Fibroblast of upper back skin (primary cell): Measurements from ENCODE around the gene TMEM150B.
"Not testable (repeated sequence)": the region's sequence is repeated elsewhere in the genome, so short reads cannot be mapped to it uniquely, and the experiment has no call there.

Experiments
- DNase-seq: peaks from one replicate; pipeline ENCODE4 v3.0.0-alpha.2; 2013

TMEM150B gene

GRCh38 chr19:55336101-55336500, 11.0 kb upstream of the TMEM150B start:
- DNase-seq, result peak; percentile 28

GRCh38 chr19:55333870-55334269, 8.7 kb upstream of the TMEM150B start:
- no peak for DNase-seq

GRCh38 chr19:55329791-55330190, 4.7 kb upstream of the TMEM150B start:
- peak; percentile 54 for DNase-seq

- DNase-seq, result not testable (repeated sequence)
Observed at GRCh38 chr19:55328774-55329318, 3.7 kb upstream of the TMEM150B start.

- DNase-seq, result no peak
Observed at GRCh38 chr19:55324662-55325061, 479 bp downstream of the TMEM150B start.

- no peak for DNase-seq
Observed at GRCh38 chr19:55322204-55322885, 2.8 kb downstream of the TMEM150B start.

GRCh38 chr19:55321466-55322137, 3.5 kb downstream of the TMEM150B start:
- DNase-seq, result no peak

- no peak for DNase-seq
Observed at GRCh38 chr19:55320844-55321419, 4.2 kb downstream of the TMEM150B start.

- DNase-seq, result peak; percentile 41
Observed at GRCh38 chr19:55319785-55320184, 5.4 kb downstream of the TMEM150B start.

- no peak for DNase-seq
Observed at GRCh38 chr19:55316646-55317045, 8.5 kb downstream of the TMEM150B start.

GRCh38 chr19:55315956-55316525, 9.1 kb downstream of the TMEM150B start:
- no peak for DNase-seq

- no peak for DNase-seq
Observed at GRCh38 chr19:55314396-55314795, 10.7 kb downstream of the TMEM150B start.

- no peak for DNase-seq
Observed at GRCh38 chr19:55312621-55313512, 12.3 kb downstream of the TMEM150B start.

GRCh38 chr19:55311797-55312196, 13.3 kb downstream of the TMEM150B start:
- no peak for DNase-seq

- no peak for DNase-seq
Observed at GRCh38 chr19:55311397-55311796, 13.7 kb downstream of the TMEM150B start.

- no peak for DNase-seq
Observed at GRCh38 chr19:55310498-55310897, 14.6 kb downstream of the TMEM150B start.

GRCh38 chr19:55309448-55309847, 15.7 kb downstream of the TMEM150B start:
- no peak for DNase-seq

- no peak for DNase-seq
Observed at GRCh38 chr19:55308281-55308680, 16.9 kb downstream of the TMEM150B start.

GRCh38 chr19:55306712-55307111, 18.4 kb downstream of the TMEM150B start:
- DNase-seq, result no peak

- no peak for DNase-seq
Observed at GRCh38 chr19:55305983-55306562, 19.1 kb downstream of the TMEM150B start.

- DNase-seq, result peak; percentile 10
Observed at GRCh38 chr19:55305491-55305890, 19.6 kb downstream of the TMEM150B start.

- DNase-seq, result no peak
Observed at GRCh38 chr19:55304980-55305379, 20.2 kb downstream of the TMEM150B start.
